ENCODE data around the gene PSTPIP2.

- TF ChIP-seq CTCF (IDR thresholded peaks at IDR 0.05) = no peak
- TF ChIP-seq POLR2A (IDR thresholded peaks at IDR 0.05) = no peak
These were observed 62.8 kb downstream of the PSTPIP2 start for GRCh38 chr18:46009125-46009840.
